Keratinocyte (primary cell): ENCODE data around the gene FHOD3. TPM values are rescaled to one million over a fixed set of nuclear protein-coding genes. Genes with fewer than 3 reads are reported as not detected.

Experiments
- DNase-seq: peaks from one replicate; pipeline ENCODE4 v3.0.0-alpha.2; 2011; ENCODE audit warnings: low read depth, missing footprints, low spot score
- FAIRE-seq: peaks from 2 replicates; lab custom pipeline; 2011; peaks lifted over from hg19 to GRCh38; lab: Jason Lieb, UNC
- H2AFZ ChIP-seq: 2 replicates; pipeline ENCODE4 v1.6.0; 2012; ENCODE audit warnings: low read length, control low read depth, inconsistent platforms; ENCODE audit not compliant: control insufficient read depth
- H3K27ac ChIP-seq: 2 replicates; pipeline ENCODE4 v1.5.1; 2011; ENCODE audit warnings: low read length; ENCODE audit not compliant: control insufficient read depth, insufficient read depth
- H3K27me3 ChIP-seq: 3 replicates; pipeline ENCODE4 v1.6.0; 2011; ENCODE audit warnings: low read length; ENCODE audit not compliant: control insufficient read depth, insufficient read depth; ENCODE audit errors: extremely low read depth
- H3K36me3 ChIP-seq, 2 experiments: 2 replicates in 1 of 2; 3 replicates in 1 of 2; pipeline ENCODE4 v1.5.1; 2011; ENCODE audit warnings: low read length in 2 of 2, mild to moderate bottlenecking in 1 of 2; ENCODE audit not compliant: control insufficient read depth in 2 of 2, insufficient read depth in 2 of 2; ENCODE audit errors: extremely low read depth in 1 of 2
- H3K4me1 ChIP-seq: 3 replicates; pipeline ENCODE4 v1.5.1; 2011; ENCODE audit warnings: low read length; ENCODE audit not compliant: control insufficient read depth, insufficient read depth; ENCODE audit errors: extremely low read depth
- H3K4me2 ChIP-seq: 3 replicates; pipeline ENCODE4 v1.6.0; 2011; ENCODE audit warnings: low read depth, low read length; ENCODE audit not compliant: control insufficient read depth, insufficient read depth; ENCODE audit errors: extremely low read depth
- H3K4me3 ChIP-seq, 3 experiments: fragments of 200-600 bp in 1 of 3; sonication (generic) in 1 of 3; 2 replicates in 2 of 3; 3 replicates in 1 of 3; pipeline ENCODE4 v1.5.1; 2011 to 2016; ENCODE audit warnings: low read length in 3 of 3, mild to moderate bottlenecking in 3 of 3, control low read depth in 2 of 3, inconsistent platforms in 1 of 3, low read depth in 1 of 3, mixed read lengths in 1 of 3, mixed run types in 1 of 3, moderate library complexity in 1 of 3; ENCODE audit not compliant: control insufficient read depth in 2 of 3, insufficient read depth in 2 of 3; ENCODE audit errors: extremely low read depth in 1 of 3
- H3K79me2 ChIP-seq: 2 replicates; pipeline ENCODE4 v1.6.0; 2012; ENCODE audit warnings: low read length; ENCODE audit not compliant: control insufficient read depth, insufficient read depth
- H3K9ac ChIP-seq: 3 replicates; pipeline ENCODE4 v1.6.0; 2011; ENCODE audit warnings: low read length; ENCODE audit not compliant: control insufficient read depth, insufficient read depth; ENCODE audit errors: extremely low read depth
- H3K9me1 ChIP-seq: 3 replicates; pipeline ENCODE4 v1.6.0; 2011; ENCODE audit warnings: low read length; ENCODE audit not compliant: control insufficient read depth, insufficient read depth; ENCODE audit errors: extremely low read depth
- H3K9me3 ChIP-seq: 2 replicates; pipeline ENCODE4 v1.5.1; 2012; ENCODE audit warnings: low read depth, low read length; ENCODE audit not compliant: control insufficient read depth
- H4K20me1 ChIP-seq: 3 replicates; pipeline ENCODE4 v1.6.0; 2011; ENCODE audit warnings: low read length; ENCODE audit not compliant: control insufficient read depth, insufficient read depth; ENCODE audit errors: extremely low read depth
- CTCF ChIP-seq, 3 experiments: IDR thresholded peaks in 1 of 3; conservative IDR thresholded peaks in 1 of 3; optimal IDR thresholded peaks in 1 of 3; 2 replicates in 2 of 3; 3 replicates in 1 of 3; pipeline versions ENCODE3 to v1.5.1; 2011; ENCODE audit warnings: low read length in 3 of 3, mild to moderate bottlenecking in 3 of 3, moderate library complexity in 2 of 3, control low read depth in 1 of 3, inconsistent platforms in 1 of 3; ENCODE audit not compliant: insufficient read depth in 2 of 3; ENCODE audit errors: extremely low read depth in 1 of 3
- EZH2 ChIP-seq: IDR thresholded peaks from one replicate; pipeline ENCODE4 v1.6.1; 2012; ENCODE audit warnings: inconsistent platforms, mild to moderate bottlenecking, low read length, moderate library complexity
- dilution Hi-C: fragments of 300-500 bp; cut with MboI; formaldehyde crosslinking; loops from one replicate; pipeline ENCODE4 v1.7.0; 2020; ENCODE audit warnings: low sequenced_read_pairs; ENCODE audit not compliant: extremely low pct_ligation_motif_present
- polyA plus RNA-seq, 5 experiments: library from polyadenylated mRNA; depleted of rRNA in 3 of 5; stranded (reverse) in 3 of 5; stranded (forward) in 1 of 5; unstranded in 1 of 5; fragments of >200 nt; gene quantifications; 1 replicate in 1 of 5; 2 replicates in 3 of 5; 3 replicates in 1 of 5; pipeline versions ENCODE4 v1.2.1 to v1.2.3, GENCODE V29; 2011 to 2012; ENCODE audit warnings: missing spikeins in 2 of 5, low read depth in 1 of 5, low replicate concordance in 1 of 5

FHOD3 gene
- polyA plus RNA-seq, 1 donor (not counting 4 experiments of a cell fraction or from before 2014, with no cell fraction given), result 7.7 TPM

- Histone ChIP-seq H3K4me3 (no peak overlapping the region), H3K27me3 (no peaks in the 10 kb centered on the region), H3K36me3 (no peaks in the 10 kb centered on the region), H3K9ac (peak overlapping the region; percentile 53), H2AFZ (no peak overlapping the region), H3K79me2 (peaks cover 3% of the 10 kb centered on the region), H3K9me1 (no peaks in the 10 kb centered on the region), H3K4me1 (peaks cover 44% of the 10 kb centered on the region), H4K20me1 (no peaks in the 10 kb centered on the region), H3K27ac (peak overlapping the region; percentile 85), H3K9me3 (no peaks in the 10 kb centered on the region), H3K4me2 (peak overlapping the region; percentile 70)
- peak; percentile 100 for FAIRE-seq
- no peak for TF ChIP-seq EZH2
- no peak for TF ChIP-seq CTCF (optimal IDR thresholded peaks at IDR 0.05 in 1 of 3, IDR thresholded peaks at IDR 0.05 in 1 of 3, conservative IDR thresholded peaks at IDR 0.05 in 1 of 3; ENCODE audit: extremely low read depth in 1 of 3, insufficient read depth in 2 of 3, low read length in 3 of 3)
- dilution Hi-C loops, result no loop called here
- peak; percentile 91 for DNase-seq
These were observed 12.2 kb downstream of the FHOD3 start for GRCh38 chr18:36309436-36310391.

- no peak overlapping the region for H3K9ac ChIP-seq
- dilution Hi-C loops, result no loop called here
- H3K79me2 ChIP-seq, result peaks cover 3% of the 10 kb centered on the region
- no peak for FAIRE-seq
- no peaks in the 10 kb centered on the region for H3K36me3 ChIP-seq
- peaks cover 56% of the 10 kb centered on the region for H3K4me1 ChIP-seq
- H3K9me1 ChIP-seq, result no peaks in the 10 kb centered on the region
- H3K4me3 ChIP-seq, result no peak overlapping the region
- no peak for DNase-seq
- TF ChIP-seq CTCF (optimal IDR thresholded peaks at IDR 0.05 in 1 of 3, IDR thresholded peaks at IDR 0.05 in 1 of 3, conservative IDR thresholded peaks at IDR 0.05 in 1 of 3; ENCODE audit: extremely low read depth in 1 of 3, insufficient read depth in 2 of 3, low read length in 3 of 3), result peak in 1 of 3 experiments; percentile 20
- no peak for TF ChIP-seq EZH2
- H3K27me3 ChIP-seq, result no peaks in the 10 kb centered on the region
- H2AFZ ChIP-seq, result no peak overlapping the region
- no peaks in the 10 kb centered on the region for H4K20me1 ChIP-seq
- H3K27ac ChIP-seq, result no peak overlapping the region
- no peaks in the 10 kb centered on the region for H3K9me3 ChIP-seq
- no peak overlapping the region for H3K4me2 ChIP-seq
These were observed 13.6 kb downstream of the FHOD3 start for GRCh38 chr18:36311026-36311570.
